Ovary (tissue), 3 donors: Measurements from ENCODE around the gene ACTL10.

Experiments used
- CTCF ChIP-seq, 3 donors: fragments of 450-650 bp in 2 of 3; fragments of 200-600 bp in 1 of 3; IDR thresholded peaks; one replicate each; pipeline versions ENCODE4 v1.5.1 to v1.8.0; 2016 to 2022; ENCODE audit warnings: antibody characterized with exemption in 3 of 3, mild to moderate bottlenecking in 1 of 3
- POLR2A ChIP-seq: fragments of 450-650 bp; IDR thresholded peaks from one replicate; pipeline ENCODE4 v1.6.1; 2017; ENCODE audit warnings: antibody characterized with exemption, mild to moderate bottlenecking, moderate library complexity
- donor health status: DM: no; HTN: no; CAD: no.

GRCh38 chr20:33636776-33637175 lies 30.0 kb upstream of the ACTL10 start:
- TF ChIP-seq CTCF (IDR thresholded peaks at IDR 0.05) (no peak), POLR2A (no peak)
